ENCODE results near the gene DIP2C. TPM values are rescaled to one million over a fixed set of nuclear protein-coding genes. Genes with fewer than 3 reads are reported as not detected.

DIP2C gene
- total RNA-seq, 3 donors from 2014 or later, result 17.1 to 48.2 (median 20.3) TPM

GRCh38 chr10:381805-382204, 307.7 kb downstream of the DIP2C start:
- intact Hi-C loops (cut with DNase I; ENCODE audit: low total_unique reads), result no loop called here
- Histone ChIP-seq H3K4me1 (no peaks in the 10 kb centered on the region), H3K27ac (no peak overlapping the region), H3K9me3 (no peaks in the 10 kb centered on the region), H3K36me3 (peaks cover 9% of the 10 kb centered on the region), H3K27me3 (no peaks in the 10 kb centered on the region), H3K4me3 (no peak overlapping the region)
- TF ChIP-seq CTCF (IDR thresholded peaks at IDR 0.05) (no peak), POLR2AphosphoS5 (IDR thresholded peaks at IDR 0.05) (no peak), POLR2A (IDR thresholded peaks at IDR 0.05) (no peak)
- DNase-seq (ENCODE audit: low spot score in 2 of 2), result no peak

- TF ChIP-seq POLR2AphosphoS5 (IDR thresholded peaks at IDR 0.05) (no peak), CTCF (IDR thresholded peaks at IDR 0.05) (no peak), POLR2A (IDR thresholded peaks at IDR 0.05) (no peak)
- intact Hi-C loops (cut with DNase I; ENCODE audit: low total_unique reads), result no loop called here
- DNase-seq (ENCODE audit: low spot score in 2 of 2), result no peak
These were observed 308.1 kb downstream of the DIP2C start for GRCh38 chr10:381346-381745.

GRCh38 chr10:380313-380940, 309.0 kb downstream of the DIP2C start:
- TF ChIP-seq POLR2A (IDR thresholded peaks at IDR 0.05) (no peak), POLR2AphosphoS5 (IDR thresholded peaks at IDR 0.05) (no peak), CTCF (IDR thresholded peaks at IDR 0.05) (no peak)
- no peaks in the 10 kb centered on the region for H3K27me3 ChIP-seq
- no peak for DNase-seq (ENCODE audit: low spot score in 2 of 2)
- H3K4me3 ChIP-seq, result no peak overlapping the region
- H3K9me3 ChIP-seq, result no peaks in the 10 kb centered on the region
- H3K4me1 ChIP-seq, result no peaks in the 10 kb centered on the region
- intact Hi-C loops (cut with DNase I; ENCODE audit: low total_unique reads), result no loop called here
- H3K36me3 ChIP-seq, result peaks cover 9% of the 10 kb centered on the region
- H3K27ac ChIP-seq, result no peak overlapping the region

More at GRCh38 chr10:381346-381745, 308.1 kb downstream of the DIP2C start:
- Histone ChIP-seq H3K36me3 (peaks cover 9% of the 10 kb centered on the region), H3K4me1 (no peaks in the 10 kb centered on the region), H3K4me3 (no peak overlapping the region), H3K27ac (no peak overlapping the region), H3K27me3 (no peaks in the 10 kb centered on the region), H3K9me3 (no peaks in the 10 kb centered on the region)

GRCh38 chr10:378930-379704, 310.4 kb downstream of the DIP2C start:
- Histone ChIP-seq H3K9me3 (no peaks in the 10 kb centered on the region), H3K4me1 (no peaks in the 10 kb centered on the region), H3K36me3 (peaks cover 9% of the 10 kb centered on the region), H3K4me3 (no peak overlapping the region), H3K27ac (no peak overlapping the region), H3K27me3 (no peaks in the 10 kb centered on the region)
- DNase-seq (ENCODE audit: low spot score in 2 of 2), result no peak
- intact Hi-C loops (cut with DNase I; ENCODE audit: low total_unique reads), result no loop called here
- TF ChIP-seq CTCF (IDR thresholded peaks at IDR 0.05) (no peak), POLR2AphosphoS5 (IDR thresholded peaks at IDR 0.05) (no peak), POLR2A (IDR thresholded peaks at IDR 0.05) (no peak)

- Histone ChIP-seq H3K36me3 (peaks cover 9% of the 10 kb centered on the region), H3K4me1 (no peaks in the 10 kb centered on the region), H3K9me3 (no peaks in the 10 kb centered on the region), H3K27me3 (no peaks in the 10 kb centered on the region), H3K27ac (no peak overlapping the region), H3K4me3 (no peak overlapping the region)
- intact Hi-C loops (cut with DNase I; ENCODE audit: low total_unique reads), result no loop called here
- TF ChIP-seq CTCF (IDR thresholded peaks at IDR 0.05), result no peak
- TF ChIP-seq POLR2AphosphoS5 (IDR thresholded peaks at IDR 0.05), result no peak
- TF ChIP-seq POLR2A (IDR thresholded peaks at IDR 0.05), result no peak
- DNase-seq (ENCODE audit: low spot score in 2 of 2), result no peak
These were observed 311.1 kb downstream of the DIP2C start for GRCh38 chr10:378230-378929.
